Activated naive CD4-positive, alpha-beta T cell treated with anti-CD3 and anti-CD28 coated beads for 36 hours (primary cell): ENCODE measurements around the gene ARHGAP21. TPM values are rescaled to one million over a fixed set of nuclear protein-coding genes. Genes with fewer than 3 reads are reported as not detected.

Source experiments
- CTCF ChIA-PET: fragments of 350-600 bp; sonication (Branson Sonifier 250); formaldehyde crosslinking; loops from one replicate; lab custom pipeline; 2021; ENCODE audit warnings: antibody characterized with exemption; lab: Charles Lee
- DNase-seq: peaks from one replicate; pipeline ENCODE4 v3.0.0-alpha.2; 2020
- H3K27ac Mint-ChIP-seq: one replicate; pipeline ENCODE4 v1.8.0; 2021; ENCODE audit warnings: mild to moderate bottlenecking, mixed read lengths
- H3K27me3 Mint-ChIP-seq: one replicate; pipeline ENCODE4 v1.8.0; 2021; ENCODE audit warnings: low read depth, mixed read lengths
- H3K36me3 Mint-ChIP-seq: one replicate; pipeline ENCODE4 v1.8.0; 2021; ENCODE audit warnings: low read depth, mixed read lengths
- H3K4me1 Mint-ChIP-seq: one replicate; pipeline ENCODE4 v1.8.0; 2021; ENCODE audit warnings: low read depth, mixed read lengths
- H3K4me3 Mint-ChIP-seq: one replicate; pipeline ENCODE4 v1.8.0; 2021; ENCODE audit warnings: mild to moderate bottlenecking, moderate library complexity, mixed read lengths
- H3K9me3 Mint-ChIP-seq: one replicate; pipeline ENCODE4 v1.8.0; 2021; ENCODE audit warnings: mixed read lengths
- intact Hi-C: fragments of 100-400 bp; cut with micrococcal nuclease; formaldehyde crosslinking; loops from one replicate; pipeline ENCODE4 v1.15.1; 2023
- total RNA-seq, 2 experiments: library from RNA; stranded (reverse); gene quantifications; one replicate each; pipeline ENCODE4 v1.2.3, GENCODE V29; 2021

ARHGAP21 gene
- total RNA-seq, 2 experiments from 2014 or later = 14.6 to 15.0 TPM

DNA sequence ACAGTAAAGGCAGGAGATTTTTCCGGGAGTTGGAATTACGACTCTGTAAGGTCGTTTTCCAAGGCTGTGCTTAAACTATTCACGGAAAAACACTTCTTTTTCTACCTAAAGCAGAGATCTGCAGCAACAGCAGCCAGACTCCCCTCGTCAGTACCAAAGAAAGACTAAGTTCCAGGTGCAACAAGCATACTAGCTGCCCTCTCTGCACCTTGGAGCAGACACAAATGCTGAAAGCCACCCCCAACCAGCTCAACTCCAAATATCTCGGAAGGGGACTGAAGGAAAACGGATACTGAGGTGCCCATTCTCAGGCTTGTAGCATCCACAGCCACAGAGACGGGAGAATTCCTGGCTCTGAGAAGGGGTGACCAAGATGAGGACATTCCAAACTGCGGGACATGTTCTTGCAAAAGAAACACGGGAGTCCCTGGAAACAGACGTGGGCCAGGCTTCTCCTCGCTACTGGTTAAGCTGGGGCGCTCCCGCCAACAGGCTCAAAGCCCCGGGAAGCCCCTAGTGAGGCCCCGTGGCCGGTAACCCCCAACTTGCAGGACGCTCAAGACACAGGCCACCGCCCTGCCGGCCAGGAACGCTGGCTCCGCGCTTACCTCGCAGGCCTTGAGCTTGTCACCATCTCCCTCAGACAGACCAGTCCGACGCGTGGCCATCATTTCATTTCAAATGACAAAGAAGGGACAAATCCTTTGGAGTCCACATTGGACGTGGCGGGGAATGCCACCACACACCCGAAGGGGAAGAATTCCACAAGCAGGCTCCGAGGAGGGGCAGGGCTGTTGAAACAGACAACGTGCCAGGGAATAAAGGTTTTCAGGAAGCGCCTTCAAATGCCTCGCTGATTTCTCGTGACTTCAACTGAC is 2.2 kb downstream of the ARHGAP21 start:
- no peak for DNase-seq
- Mint-ChIP-seq H3K36me3 (no peaks in the 10 kb centered on the region), H3K9me3 (no peaks in the 10 kb centered on the region), H3K27ac (no peak overlapping the region), H3K4me1 (peaks cover 14% of the 10 kb centered on the region), H3K4me3 (peak overlapping the region; percentile 79), H3K27me3 (no peaks in the 10 kb centered on the region)
- intact Hi-C loops = loop anchor here (5.0 to 10.0 kb wide), 4 partner anchors 509 to 1384 kb away; no protein-coding TSS in a partner anchor
- CTCF ChIA-PET = interaction anchor here (0.6 kb wide), 1 partner anchor 111 kb away, joined by 3 read pairs; no protein-coding TSS in a partner anchor

DNA sequence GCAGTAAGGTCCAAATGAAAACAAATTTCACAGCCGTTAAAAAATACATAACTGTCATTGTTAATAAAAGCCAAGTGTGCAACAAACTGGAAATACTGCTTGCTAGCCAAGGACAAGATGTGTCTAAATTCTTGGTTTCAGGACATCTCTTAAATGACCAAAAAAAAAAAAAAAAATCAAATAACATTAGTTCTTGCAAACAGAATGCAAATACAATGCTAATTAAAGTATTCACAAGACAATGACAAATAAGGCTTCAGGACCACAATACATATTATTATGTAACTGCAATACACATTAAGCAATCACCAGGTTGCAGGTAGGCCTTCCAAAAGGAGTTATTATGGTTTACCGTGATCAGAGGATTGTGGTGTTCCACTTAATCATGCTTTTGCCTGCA is 3.6 kb downstream of the ARHGAP21 start:
- Mint-ChIP-seq H3K4me3 (no peak overlapping the region), H3K27me3 (no peaks in the 10 kb centered on the region), H3K27ac (no peak overlapping the region), H3K4me1 (peaks cover 14% of the 10 kb centered on the region), H3K9me3 (no peaks in the 10 kb centered on the region), H3K36me3 (no peaks in the 10 kb centered on the region)
- DNase-seq = no peak
- CTCF ChIA-PET = no interaction called here
- intact Hi-C loops = loop anchor here (5.0 to 10.0 kb wide), 4 partner anchors 508 to 1383 kb away; no protein-coding TSS in a partner anchor

DNA sequence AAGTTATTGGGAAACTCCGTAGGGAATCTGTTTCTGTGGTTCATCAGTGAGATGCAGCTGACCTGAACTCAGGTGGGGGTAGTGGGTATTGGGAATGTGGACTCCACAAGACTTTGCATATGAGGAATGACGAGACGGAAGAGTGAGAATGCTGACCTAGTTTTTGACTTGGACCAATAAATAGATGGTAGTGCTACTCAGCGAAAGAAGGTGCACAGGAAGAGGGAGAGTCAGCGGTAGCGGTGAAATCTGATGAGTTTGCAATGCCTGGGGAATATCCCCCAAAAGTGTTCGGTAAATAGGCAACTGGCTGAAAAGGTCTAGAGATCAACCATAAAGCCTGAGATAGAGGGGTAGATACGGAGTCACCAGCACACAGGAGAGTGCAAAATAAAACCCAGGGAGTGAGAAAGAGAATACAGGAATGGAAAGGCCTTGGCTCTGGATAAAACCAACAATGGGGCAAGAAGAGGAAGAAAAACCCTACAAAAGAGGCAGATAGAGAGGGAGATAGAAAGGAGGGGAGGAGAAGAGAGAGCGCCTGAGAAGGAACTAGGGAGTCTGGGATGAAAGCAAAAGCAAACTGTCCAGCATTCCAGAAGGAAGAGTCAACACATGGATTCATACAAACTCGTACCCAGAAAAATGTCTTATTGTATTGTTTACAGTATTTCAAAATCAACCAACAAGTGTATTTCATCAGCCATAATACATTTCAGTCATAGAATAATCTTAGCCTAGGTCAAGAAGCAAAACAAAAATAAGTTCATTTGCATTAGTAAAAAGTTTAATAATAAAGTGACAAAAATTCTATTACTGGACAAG is 5.4 kb downstream of the ARHGAP21 start:
- Mint-ChIP-seq H3K4me3 (no peak overlapping the region), H3K9me3 (no peaks in the 10 kb centered on the region), H3K27ac (no peak overlapping the region), H3K27me3 (no peaks in the 10 kb centered on the region), H3K4me1 (peaks cover 14% of the 10 kb centered on the region), H3K36me3 (no peaks in the 10 kb centered on the region)
- intact Hi-C loops = no loop called here
- CTCF ChIA-PET = no interaction called here
- no peak for DNase-seq

DNA sequence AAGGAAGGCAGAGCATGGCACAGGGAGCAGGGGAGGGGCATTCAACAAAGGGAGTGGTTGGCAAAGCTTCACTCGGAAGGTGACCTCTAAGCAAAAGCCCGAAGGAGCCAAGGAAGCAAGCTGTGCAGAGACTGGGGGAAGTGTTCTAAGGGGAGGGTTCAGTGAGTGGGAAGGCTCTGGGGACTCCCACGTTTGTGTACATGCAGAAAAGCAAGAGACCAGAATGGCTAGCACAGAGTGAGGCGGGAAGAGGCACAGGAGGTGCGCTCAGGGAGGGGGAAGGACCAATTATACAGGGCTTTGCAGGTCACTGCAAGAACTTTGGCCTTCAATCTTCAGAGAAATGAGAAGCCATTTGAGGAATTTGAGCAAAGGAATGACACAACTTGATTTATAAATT is 7.4 kb downstream of the ARHGAP21 start:
- DNase-seq = no peak
- peaks cover 9% of the 10 kb centered on the region for H3K4me1 Mint-ChIP-seq
- no peaks in the 10 kb centered on the region for H3K9me3 Mint-ChIP-seq
- H3K4me3 Mint-ChIP-seq = no peak overlapping the region
- no peak overlapping the region for H3K27ac Mint-ChIP-seq
- CTCF ChIA-PET = no interaction called here
- no peaks in the 10 kb centered on the region for H3K36me3 Mint-ChIP-seq
- intact Hi-C loops = no loop called here
- H3K27me3 Mint-ChIP-seq = no peaks in the 10 kb centered on the region

DNA sequence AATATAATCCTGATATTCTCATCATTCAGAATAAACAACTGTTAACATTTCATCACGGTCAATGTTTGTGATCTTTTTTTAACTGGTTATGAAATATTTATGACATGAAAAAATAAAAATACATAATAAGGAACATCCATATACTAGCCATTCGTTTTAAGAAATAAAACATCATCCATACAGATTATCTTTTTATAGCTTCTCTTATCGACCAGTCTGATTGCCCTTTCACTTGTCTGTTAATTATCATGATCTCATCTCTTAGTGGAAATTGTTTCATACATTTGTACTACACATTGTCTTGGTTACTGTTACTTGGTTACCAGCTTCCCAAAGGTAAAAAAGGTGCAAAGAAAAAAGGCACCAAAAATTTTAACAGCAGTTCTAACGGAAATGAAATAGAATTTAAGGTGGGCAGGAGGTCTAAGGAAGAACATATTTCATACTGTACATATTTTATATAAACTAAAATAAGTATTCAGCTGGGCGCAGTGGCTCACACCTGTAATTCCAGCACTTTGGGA is 8.4 kb downstream of the ARHGAP21 start:
- Mint-ChIP-seq H3K27me3 (no peaks in the 10 kb centered on the region), H3K27ac (no peak overlapping the region), H3K9me3 (no peaks in the 10 kb centered on the region), H3K4me3 (no peak overlapping the region), H3K36me3 (no peaks in the 10 kb centered on the region), H3K4me1 (peaks cover 1% of the 10 kb centered on the region)
- CTCF ChIA-PET = no interaction called here
- intact Hi-C loops = no loop called here
- no peak for DNase-seq

DNA sequence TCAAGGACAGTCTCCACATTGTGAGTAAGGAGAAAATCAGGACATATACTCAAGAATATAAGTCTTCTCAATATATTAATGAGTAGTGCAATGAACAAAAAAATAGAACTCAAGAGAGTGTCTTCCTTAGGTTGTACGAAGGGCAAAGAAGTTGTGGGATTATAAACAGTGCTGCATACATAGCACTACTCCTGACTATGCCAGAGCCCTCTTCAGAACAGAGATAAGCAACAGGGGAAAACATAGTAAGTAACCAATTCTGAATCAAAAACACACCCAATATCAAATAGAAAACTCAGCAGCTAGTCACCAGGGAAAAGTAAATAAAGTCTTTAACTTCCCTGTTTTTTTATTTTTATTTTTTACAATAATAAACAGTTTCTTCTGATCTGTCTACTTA is 10.6 kb downstream of the ARHGAP21 start:
- CTCF ChIA-PET = interaction anchor here (0.9 kb wide), 1 partner anchor 96 kb away, joined by 3 read pairs; no protein-coding TSS in a partner anchor
- Mint-ChIP-seq H3K36me3 (no peaks in the 10 kb centered on the region), H3K27ac (no peak overlapping the region), H3K9me3 (no peaks in the 10 kb centered on the region), H3K4me1 (peaks cover 2% of the 10 kb centered on the region), H3K4me3 (no peak overlapping the region), H3K27me3 (peaks cover 2% of the 10 kb centered on the region)
- no peak for DNase-seq
- intact Hi-C loops = no loop called here

DNA sequence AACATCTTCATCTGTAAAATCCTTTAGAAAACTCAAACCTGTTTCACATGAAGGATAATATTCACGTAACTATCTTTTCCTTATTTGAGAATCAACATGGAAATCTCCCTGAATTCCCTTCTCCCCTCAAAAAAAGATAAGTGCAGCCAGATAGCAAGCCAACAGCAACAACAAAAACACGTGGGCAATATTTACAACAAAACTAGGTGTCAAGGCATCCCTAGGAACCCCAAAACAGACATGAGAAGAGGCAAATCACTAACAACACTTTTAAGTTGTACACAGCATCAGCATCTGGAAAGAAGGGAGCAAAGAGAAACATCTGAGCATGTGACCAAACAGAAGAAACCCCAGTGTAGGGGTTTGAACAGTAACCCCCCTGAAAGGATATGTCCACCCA is 12.2 kb downstream of the ARHGAP21 start:
- H3K27ac Mint-ChIP-seq = no peak overlapping the region
- no peaks in the 10 kb centered on the region for H3K36me3 Mint-ChIP-seq
- DNase-seq = no peak
- H3K27me3 Mint-ChIP-seq = peaks cover 2% of the 10 kb centered on the region
- no peaks in the 10 kb centered on the region for H3K9me3 Mint-ChIP-seq
- no peak overlapping the region for H3K4me3 Mint-ChIP-seq
- H3K4me1 Mint-ChIP-seq = peaks cover 2% of the 10 kb centered on the region
- CTCF ChIA-PET = no interaction called here
- intact Hi-C loops = no loop called here

DNA sequence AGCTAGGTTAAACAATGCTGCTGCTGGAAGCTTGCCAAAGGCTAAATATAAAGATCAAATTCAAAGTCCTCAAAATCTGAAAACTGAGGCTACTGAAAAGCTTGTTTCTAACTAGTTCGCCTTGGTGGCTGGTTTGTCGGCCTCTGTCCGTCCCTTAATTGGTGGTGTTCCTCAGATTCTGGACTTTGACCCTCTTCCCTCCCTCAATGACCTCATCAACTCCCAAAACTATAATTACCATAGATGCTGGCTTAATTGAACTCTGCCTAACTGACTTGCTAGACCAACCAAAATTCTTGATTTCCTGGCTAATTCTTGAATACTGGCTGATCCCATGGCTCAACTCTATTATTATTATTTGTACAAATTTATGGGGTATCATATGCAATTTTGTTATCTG is 15.6 kb downstream of the ARHGAP21 start:
- DNase-seq = no peak
- Mint-ChIP-seq H3K9me3 (no peaks in the 10 kb centered on the region), H3K27me3 (peaks cover 2% of the 10 kb centered on the region), H3K4me3 (no peak overlapping the region), H3K36me3 (no peaks in the 10 kb centered on the region), H3K27ac (no peak overlapping the region), H3K4me1 (peaks cover 2% of the 10 kb centered on the region)
- intact Hi-C loops = loop anchor here (5.0 kb wide), 3 partner anchors 159 to 496 kb away; no protein-coding TSS in a partner anchor
- CTCF ChIA-PET = interaction anchor here (1.0 to 1.4 kb wide), 2 partner anchors 16 to 17 kb away, joined by 3 to 5 read pairs; partner anchors contain the start of gene ARHGAP21

DNA sequence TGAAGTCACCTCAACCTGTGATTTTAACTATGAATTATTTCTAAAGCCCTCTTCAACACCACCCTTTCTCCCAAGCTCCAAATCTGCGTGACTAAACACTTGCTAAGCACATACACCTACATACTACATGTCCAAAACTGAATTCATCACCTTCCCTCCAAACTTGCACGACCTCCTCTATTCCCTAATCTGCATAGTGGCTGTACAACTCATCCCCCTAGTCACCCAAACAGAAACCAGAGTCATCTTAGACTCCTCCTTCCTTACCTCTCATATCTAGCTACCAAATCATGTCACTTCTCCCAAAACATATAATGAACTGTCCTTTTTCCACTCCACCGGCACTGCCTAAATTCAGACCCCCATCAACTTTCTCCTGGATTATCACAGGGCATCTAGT is 16.2 kb downstream of the ARHGAP21 start:
- H3K27me3 Mint-ChIP-seq = peaks cover 2% of the 10 kb centered on the region
- H3K4me1 Mint-ChIP-seq = peaks cover 2% of the 10 kb centered on the region
- peak; percentile 34 for DNase-seq
- H3K36me3 Mint-ChIP-seq = no peaks in the 10 kb centered on the region
- CTCF ChIA-PET = interaction anchor here (1.0 to 1.4 kb wide), 3 partner anchors 16 to 309 kb away, joined by 3 to 5 read pairs (median 5); partner anchors contain the start of genes ARHGAP21, ENKUR and THNSL1
- H3K4me3 Mint-ChIP-seq = no peak overlapping the region
- H3K27ac Mint-ChIP-seq = no peak overlapping the region
- intact Hi-C loops = loop anchor here (1.0 to 5.0 kb wide), 4 partner anchors 160 to 495 kb away; no protein-coding TSS in a partner anchor
- no peaks in the 10 kb centered on the region for H3K9me3 Mint-ChIP-seq

DNA sequence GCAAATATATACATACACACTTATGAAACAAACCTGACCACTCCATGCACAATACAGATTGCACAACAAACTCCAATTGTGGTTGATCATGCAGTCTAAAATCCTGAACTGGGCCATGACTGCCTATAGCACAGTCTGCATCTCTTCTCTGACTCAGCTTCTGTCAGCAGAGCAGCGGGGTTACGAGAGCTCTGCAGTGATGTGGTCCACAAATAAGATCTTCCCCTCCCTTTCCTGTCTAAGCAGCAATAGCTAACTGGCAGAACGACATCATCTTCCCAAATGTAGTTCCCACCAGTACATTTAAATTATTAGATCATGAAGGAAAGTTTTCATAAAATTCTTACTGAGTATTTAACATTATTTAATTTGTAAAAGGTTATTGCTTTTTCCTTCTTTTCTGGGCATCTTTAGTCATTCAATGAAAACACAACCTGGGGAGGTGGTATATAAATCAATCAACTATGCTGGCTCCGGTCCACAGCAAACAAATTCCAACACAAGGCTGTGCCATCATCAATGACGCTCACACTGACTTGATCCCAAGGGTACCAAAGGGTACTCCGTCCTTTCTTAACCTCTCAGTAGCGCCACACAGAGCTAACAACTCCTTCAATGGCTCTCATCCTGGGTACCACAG is 17.1 kb downstream of the ARHGAP21 start:
- intact Hi-C loops = loop anchor here (1.0 to 5.0 kb wide), 5 partner anchors 18 to 494 kb away; no protein-coding TSS in a partner anchor
- DNase-seq = peak; percentile 58

DNA sequence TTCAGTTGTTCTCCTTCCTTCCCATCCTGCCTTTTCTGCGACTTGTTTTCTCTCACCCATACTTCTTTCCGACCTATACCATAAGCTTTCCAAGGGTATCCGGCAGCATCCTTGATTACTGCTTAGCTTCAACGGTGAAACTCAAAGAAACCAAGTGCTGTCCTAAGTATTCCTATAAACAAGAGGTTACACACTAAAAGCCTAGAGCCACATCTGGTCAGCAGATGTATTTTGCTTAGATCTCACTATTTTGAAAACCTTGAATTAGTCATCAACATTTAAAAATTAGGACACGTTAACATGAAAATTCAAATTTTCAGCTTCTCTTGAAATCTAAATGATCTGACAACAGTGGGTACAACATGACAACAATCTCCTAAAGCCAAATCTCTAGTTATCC is 20.0 kb downstream of the ARHGAP21 start:
- no peaks in the 10 kb centered on the region for H3K9me3 Mint-ChIP-seq
- peaks cover 7% of the 10 kb centered on the region for H3K4me1 Mint-ChIP-seq
- H3K27me3 Mint-ChIP-seq = no peaks in the 10 kb centered on the region
- H3K36me3 Mint-ChIP-seq = no peaks in the 10 kb centered on the region
- CTCF ChIA-PET = no interaction called here
- DNase-seq = no peak
- intact Hi-C loops = no loop called here
- no peak overlapping the region for H3K4me3 Mint-ChIP-seq
- no peak overlapping the region for H3K27ac Mint-ChIP-seq

More for the DNA sequence above, 17.1 kb downstream of the ARHGAP21 start:
- peaks cover 2% of the 10 kb centered on the region for H3K27me3 Mint-ChIP-seq
- peaks cover 5% of the 10 kb centered on the region for H3K4me1 Mint-ChIP-seq
- no peak overlapping the region for H3K27ac Mint-ChIP-seq
- CTCF ChIA-PET = interaction anchor here (1.1 to 1.4 kb wide), 2 partner anchors 17 to 310 kb away, joined by 5 read pairs; partner anchors contain the start of genes ARHGAP21, ENKUR and THNSL1
- H3K4me3 Mint-ChIP-seq = no peak overlapping the region
- no peaks in the 10 kb centered on the region for H3K9me3 Mint-ChIP-seq
- no peaks in the 10 kb centered on the region for H3K36me3 Mint-ChIP-seq
